Measurements from ENCODE around the gene BRD4.

BRD4 gene

DNA sequence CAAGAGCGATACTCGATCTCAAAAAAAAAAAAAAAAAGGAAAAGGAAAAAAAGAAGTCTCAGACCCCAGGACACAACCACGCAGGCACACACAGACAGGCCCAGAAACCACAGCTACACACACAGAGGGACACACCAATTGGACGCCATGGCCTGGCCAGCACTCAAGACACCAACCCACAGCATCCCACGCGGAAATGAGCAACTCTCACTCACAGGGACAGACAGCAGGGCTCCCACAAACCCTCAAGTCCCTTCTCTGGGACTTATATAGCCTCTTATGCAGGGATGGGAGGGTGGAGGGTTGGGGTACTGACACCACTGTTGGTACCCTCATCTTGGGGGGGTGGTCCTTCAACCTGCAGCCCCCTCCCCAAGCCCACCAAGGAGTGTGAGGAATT, 137.4 kb downstream of the BRD4 start:
- no peak for DNase-seq (ENCODE audit: low read depth)

DNA sequence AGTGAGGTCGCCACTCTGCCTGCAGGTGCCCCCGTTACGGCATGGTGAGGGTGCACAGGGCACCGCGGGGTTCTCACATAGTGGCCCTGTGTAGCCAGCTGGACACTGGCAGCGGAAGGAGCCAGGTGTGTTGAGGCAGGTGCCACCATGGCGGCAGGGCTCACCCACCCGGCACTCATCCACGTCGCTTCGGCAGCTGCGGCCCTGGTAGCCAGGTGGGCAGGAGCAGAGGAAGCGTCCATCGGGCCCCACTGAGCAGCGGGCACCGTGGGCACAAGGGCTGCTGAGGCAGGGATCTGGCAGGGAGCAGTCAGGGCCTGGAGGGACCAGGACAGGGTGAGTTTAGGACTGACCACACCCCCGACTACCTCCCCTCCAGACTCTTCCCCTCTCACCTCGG, 140.4 kb downstream of the BRD4 start:
- no peak for DNase-seq (ENCODE audit: low read depth)

DNA sequence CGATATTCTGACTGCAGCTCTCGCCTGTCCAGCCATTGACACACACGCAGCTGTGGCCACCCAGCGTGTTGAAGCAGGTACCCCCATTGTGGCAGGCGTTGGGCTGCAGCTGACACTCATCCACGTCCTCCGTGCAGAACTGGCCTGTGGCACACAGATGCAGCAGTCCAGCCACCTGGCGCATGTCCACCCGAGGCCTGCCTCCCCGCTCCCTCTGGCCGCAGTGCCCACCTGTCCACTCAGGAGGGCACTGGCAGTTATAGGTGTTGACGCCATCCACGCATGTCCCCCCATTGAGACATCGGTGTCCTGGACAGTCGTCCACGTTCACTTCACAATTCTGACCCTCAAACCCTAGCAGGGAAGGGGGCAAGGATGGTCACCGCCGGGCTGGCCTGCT, 140.8 kb downstream of the BRD4 start:
- no peak for DNase-seq (ENCODE audit: low read depth)

DNA sequence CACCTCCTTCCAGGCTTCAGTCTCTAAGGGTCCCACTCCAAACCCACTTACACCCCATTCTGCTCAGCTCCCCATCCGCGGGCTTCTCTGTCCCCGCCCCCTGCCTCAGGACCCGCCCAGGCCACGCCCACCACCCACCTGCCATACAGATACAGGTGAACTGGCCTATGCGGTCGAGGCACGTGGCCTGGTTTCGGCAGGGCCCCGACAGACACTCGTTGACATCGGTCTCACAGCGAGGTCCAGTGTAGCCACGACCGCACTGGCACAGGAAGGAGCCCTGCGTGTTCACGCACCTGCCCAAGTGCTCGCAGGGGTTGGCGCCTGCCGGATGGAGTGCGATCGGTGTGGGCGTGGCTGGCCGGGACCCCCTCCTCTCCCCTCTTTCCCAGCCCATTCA, 143.5 kb downstream of the BRD4 start:
- no peak for DNase-seq (ENCODE audit: low read depth)

DNA sequence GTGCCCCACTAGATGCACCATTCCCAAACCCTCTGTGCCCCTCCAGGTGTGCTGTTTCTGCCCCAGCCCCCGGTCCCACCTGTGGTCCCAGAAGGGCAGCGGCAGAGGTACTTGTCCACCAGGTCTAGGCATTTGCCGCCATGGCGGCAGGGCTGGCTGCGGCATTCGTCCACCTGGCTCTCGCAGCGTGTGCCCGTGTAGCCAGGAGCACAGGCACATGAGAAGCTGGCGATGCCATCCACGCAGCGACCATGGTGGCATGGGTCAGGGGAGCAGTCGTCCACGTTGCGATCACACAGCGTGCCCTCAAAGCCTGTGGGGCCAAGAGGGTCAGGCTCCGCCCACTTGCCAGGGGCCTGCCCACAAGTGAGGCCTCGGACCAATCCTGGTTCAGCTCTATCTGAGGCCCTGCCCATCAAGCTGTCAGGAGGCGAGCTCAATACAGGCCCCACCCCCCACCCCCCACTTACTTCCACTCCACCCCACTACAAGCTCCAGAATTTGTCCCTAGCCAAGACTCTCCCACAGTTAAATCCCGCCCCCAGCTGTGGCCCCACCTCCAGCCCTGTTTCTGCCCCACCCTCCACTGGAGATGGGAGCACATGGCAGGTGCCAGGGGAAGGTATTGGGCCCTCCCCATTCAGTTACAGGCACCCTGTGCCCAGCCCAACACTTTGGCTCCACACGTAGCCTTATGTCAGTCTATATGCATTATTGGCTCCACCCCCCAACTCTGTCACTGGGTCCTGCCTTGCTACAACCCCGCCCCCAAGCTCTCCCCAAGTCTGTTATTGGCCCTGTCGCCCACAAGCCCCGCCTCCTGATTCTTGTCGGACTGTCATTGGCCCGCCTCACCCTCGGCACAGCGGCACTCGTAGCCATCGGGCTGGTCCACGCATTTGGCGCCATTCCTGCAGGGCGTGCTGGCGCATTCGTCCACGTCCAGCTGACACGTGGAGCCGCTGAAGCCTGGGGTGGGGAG, 145.0 kb downstream of the BRD4 start:
- no peak for DNase-seq (ENCODE audit: low read depth)

All from GM04503 (cell line).